SK-MEL-5 (cell line): ENCODE results near the gene GGTLC2. TPM values are rescaled to one million over a fixed set of nuclear protein-coding genes. Genes with fewer than 3 reads are reported as not detected.
A peak's percentile ranks its signal among the peaks of the same experiment; 100 is the strongest.

ENCODE experiments used
- DNase-seq: peaks from one replicate; pipeline ENCODE4 v3.0.0-alpha.2; 2016; ENCODE audit warnings: low read depth, low spot score
- in situ Hi-C: cut with HindIII; loops from 2 replicates; pipeline ENCODE4 v1.10.0; 2016; ENCODE audit warnings: low sequenced_read_pairs, high pct_unique_total_duplicates, low pct_unique_long_range_greater_than_20kb
- total RNA-seq: library from RNA; depleted of rRNA; stranded (reverse); fragments of >200 nt; shearing (Covaris generic); gene quantifications from 2 replicates; pipeline ENCODE4 v1.2.3, GENCODE V29; 2014

GGTLC2 gene
- total RNA-seq, 1 experiment from 2014 or later, result not detected

DNA sequence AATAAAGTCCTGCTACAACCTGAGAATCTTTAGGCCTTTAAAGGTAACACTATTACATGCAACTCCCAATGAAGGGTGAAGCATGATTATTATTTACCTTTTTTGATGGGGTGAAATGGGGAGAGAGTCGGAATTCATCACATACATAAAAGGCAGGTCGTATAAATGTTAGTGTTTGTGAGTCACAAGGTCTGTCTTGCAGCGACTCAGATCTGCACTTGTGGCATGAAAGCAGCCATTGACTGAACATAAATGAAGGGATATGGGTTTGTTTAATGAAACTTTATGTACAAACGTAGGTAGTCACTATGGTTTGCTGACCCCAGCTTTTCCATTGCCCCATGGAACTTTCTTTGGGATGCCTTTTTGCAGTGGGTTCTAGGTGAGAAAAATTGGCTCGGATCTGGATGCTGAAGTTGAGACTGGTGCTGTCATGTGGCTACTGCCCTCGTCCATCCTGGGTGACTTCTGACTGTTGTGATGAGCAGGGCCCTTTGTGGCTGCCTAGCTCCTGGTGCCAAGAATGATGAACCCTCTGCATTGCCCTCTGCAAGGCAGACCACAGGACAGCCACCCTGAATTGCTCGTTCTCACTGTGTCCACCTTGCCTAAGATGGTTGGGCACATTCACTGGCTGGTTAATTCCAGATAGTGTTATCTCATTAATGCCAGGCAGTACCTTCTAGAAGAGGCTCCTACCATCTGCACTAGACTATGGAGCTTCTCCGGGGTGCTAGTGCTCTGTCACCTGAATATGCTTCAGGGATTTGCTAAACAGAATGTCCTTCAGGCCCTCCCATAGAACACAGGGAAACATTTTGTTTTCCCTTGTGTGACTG lies 11.3 kb downstream of the GGTLC2 start:
- in situ Hi-C loops, result no loop called here
- DNase-seq, result no peak

- in situ Hi-C loops, result no loop called here
- no peak for DNase-seq
Observed at GRCh38 chr22:22657712-22658111, 13.3 kb downstream of the GGTLC2 start.

DNA sequence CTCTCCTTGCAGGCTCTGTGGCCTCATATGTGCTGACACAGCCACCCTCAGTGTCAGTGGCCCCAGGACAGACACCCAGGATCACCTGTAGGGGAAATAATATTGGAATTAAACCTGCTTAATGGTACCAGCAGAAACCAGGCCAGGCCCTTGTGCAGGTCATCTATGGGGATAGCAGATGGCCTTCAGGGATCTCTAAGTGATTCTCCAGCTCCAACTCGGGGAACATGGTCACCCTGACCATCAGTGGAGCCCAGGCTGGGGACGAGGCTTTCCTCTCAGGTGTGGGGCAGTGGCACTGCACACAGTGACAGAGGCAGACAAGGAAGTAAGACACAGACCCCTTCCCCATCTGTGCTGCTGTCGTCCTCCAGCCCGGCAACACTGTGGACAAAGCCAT lies 16.9 kb downstream of the GGTLC2 start:
- in situ Hi-C loops, result no loop called here

DNA sequence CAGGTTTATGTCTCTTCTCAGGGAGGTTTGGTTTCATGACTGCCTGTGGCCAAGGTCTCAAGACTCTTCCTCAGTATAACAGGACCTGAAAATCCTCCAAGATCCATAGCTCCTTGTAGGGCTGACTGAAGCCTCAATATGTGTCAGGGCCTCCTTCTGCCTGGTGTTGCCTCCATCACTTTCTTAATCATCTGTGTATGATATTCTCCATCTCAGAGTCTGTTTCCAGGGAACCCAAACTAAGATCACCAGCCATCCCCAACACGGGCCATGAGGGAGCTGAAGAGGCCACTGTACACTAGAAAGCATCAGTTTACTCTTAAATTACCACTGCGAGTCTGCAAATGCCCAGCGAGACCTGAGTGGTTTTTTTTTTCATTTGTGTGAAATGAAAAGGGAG lies 17.7 kb downstream of the GGTLC2 start:
- DNase-seq, result no peak
- in situ Hi-C loops, result no loop called here

More for the DNA sequence above, 16.9 kb downstream of the GGTLC2 start:
- no peak for DNase-seq

DNA sequence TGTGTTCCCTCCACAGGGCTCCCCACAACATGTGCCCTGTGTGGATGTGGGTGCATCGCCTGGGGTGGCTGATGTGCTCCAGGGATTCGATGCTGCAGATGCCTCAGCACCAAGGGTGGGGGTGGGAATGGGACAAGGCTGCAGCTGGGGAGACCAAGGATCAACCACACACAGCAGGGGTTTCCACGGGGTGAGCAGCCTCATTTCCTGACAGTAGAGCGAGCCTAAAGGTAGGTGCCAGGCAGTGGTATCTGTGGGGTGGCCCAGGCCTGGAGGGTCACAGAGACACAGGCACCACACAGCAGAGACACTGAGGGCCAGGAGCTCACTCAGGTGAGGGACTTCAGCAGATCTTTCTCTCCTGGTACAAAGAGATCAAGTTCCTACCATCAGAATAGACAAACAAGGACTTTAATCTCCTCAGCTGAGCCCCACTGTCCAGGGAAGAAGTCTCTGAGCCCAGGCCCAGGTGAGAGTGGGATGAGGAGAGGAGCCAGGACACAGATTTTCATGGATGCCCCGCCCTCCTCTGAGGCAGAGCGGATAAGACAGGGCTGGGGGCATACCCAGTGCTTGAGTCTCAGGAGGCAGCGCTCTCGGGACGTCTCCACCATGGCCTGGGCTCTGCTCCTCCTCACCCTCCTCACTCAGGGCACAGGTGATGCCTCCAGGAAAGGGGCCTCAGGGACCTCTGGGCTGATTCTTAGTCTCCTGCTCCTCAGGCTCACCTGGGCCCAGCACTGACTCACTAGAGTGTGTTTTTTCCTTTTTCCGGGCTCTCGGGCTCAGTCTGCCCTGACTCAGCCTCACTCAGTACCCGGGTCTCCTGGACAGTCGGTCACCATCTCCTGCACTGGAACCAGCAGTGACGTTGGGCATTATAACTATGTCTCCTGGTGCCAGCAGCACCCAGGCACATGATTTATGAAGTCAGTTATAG lies 19.7 kb downstream of the GGTLC2 start:
- no peak for DNase-seq
- in situ Hi-C loops, result no loop called here

DNA sequence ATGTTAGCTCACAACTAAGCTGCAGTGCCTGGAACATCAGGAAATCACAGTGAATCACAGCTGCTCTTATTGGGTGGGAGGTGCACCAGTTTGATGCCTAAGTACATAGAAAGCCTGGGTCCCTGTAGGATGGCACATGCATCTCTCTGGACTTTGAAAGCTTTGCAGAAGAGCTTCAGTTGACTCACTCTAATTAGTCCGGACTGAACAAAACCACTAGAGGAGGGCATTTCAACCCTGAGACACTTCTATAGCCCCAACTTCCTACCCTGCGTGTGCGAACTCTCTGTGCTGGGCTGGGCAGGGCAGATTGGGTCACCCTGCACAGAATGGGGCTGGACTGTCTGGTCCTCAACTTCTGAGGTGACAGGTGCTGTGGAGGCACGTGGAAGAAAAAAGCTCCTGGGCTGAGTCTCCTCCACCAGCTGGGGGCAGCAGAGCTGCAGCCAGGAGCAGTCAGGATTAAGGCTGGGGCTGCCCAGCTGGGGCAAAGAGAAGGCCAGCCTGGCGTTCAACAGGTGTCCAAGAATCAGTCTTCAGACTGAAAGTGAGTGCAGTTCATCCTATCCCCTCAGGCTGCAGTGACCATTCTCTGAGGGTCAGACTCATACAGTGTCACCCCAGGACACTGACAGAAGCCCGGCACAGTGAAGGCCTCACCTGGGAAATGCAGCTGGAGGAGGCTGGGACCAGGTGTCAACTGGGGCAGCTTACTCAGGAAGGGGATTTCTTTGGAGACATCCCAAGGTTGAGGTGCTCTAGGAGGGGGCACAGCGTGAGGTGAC lies 22.1 kb downstream of the GGTLC2 start:
- in situ Hi-C loops, result no loop called here
- DNase-seq, result peak; percentile 68

GRCh38 chr22:22667966-22668880 lies 23.8 kb downstream of the GGTLC2 start:
- in situ Hi-C loops, result no loop called here

GRCh38 chr22:22669093-22669492 lies 24.7 kb downstream of the GGTLC2 start:
- in situ Hi-C loops, result no loop called here
- DNase-seq, result no peak

More at GRCh38 chr22:22667966-22668880, 23.8 kb downstream of the GGTLC2 start:
- DNase-seq, result no peak

DNA sequence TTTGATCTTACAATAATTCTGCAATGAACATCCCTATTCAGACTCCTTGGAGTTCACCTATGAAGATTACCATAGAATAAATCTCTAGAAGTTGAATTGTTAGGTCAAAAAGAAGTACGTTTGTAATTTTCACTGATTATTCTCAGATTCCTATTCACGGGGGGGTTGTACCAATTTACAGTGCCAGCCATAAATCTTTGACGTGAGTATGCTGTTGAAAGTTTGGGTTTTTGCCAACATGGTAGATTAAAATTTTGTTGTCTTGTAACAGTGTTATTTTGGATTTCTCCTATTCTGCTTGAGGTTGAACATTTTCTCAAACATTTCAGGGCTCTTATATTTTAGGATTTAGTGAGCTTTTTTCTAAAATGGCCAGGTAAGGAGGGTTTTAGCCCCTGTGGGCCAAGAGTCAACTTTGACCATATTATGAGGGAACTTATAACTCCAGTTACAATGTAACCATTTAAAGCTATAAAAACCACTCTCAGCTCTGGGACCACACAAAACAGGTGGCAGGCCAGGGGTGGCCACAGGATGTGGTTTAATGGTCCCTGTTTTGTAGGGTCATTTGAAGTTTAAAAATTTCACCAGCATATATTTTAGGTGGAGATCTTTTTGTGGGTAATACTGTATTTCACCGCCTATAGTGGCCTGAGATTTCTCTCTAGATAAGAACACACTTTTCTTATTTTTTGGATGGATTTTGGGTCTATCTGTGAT lies 25.8 kb downstream of the GGTLC2 start:
- in situ Hi-C loops, result no loop called here
- no peak for DNase-seq

GRCh38 chr22:22671506-22671905 lies 27.1 kb downstream of the GGTLC2 start:
- in situ Hi-C loops, result no loop called here
- no peak for DNase-seq

DNA sequence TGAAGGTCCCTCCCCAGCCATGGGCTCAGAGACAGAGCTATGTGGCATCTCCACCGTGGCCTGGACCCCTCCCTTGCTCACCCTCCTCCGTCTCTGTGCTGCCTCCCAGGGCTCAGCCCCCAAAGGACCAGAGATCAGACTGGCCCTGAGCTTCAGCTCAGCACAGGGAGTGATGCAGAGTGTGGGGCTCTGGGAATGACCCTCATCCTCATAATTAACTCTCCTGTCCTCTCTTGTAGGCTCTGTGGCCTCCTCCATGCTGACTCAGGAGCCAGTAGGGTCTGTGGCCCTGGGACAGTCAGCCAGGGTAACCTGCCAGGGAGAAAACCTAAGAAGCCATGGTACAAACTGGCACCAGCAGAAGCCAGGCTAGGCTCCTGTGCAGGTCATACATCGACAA lies 28.7 kb downstream of the GGTLC2 start:
- in situ Hi-C loops, result no loop called here
- no peak for DNase-seq

- in situ Hi-C loops, result no loop called here
- DNase-seq, result no peak
Observed at GRCh38 chr22:22673628-22674027, 29.2 kb downstream of the GGTLC2 start.

DNA sequence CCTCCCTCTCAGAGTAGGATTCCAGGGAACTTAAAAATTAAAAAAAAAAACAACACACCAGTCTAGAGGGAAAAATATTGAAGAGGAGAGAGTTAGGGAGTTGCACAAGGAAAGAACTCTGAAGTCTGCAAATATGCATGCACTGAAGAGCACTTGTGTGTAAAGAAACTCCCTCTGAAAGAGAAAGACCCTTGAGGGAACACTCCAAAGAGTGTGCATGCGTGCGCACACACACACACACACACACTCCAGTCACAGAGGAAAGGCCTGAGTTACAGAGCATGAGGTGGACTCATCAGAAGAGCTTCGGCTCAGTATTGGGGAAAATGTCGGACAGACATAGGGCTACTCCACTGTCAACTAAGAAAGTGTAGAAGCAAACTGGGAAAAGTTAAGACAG lies 30.1 kb downstream of the GGTLC2 start:
- in situ Hi-C loops, result no loop called here
- DNase-seq, result no peak

GRCh38 chr22:22678970-22679369 lies 34.6 kb downstream of the GGTLC2 start:
- in situ Hi-C loops, result no loop called here
- DNase-seq, result no peak

DNA sequence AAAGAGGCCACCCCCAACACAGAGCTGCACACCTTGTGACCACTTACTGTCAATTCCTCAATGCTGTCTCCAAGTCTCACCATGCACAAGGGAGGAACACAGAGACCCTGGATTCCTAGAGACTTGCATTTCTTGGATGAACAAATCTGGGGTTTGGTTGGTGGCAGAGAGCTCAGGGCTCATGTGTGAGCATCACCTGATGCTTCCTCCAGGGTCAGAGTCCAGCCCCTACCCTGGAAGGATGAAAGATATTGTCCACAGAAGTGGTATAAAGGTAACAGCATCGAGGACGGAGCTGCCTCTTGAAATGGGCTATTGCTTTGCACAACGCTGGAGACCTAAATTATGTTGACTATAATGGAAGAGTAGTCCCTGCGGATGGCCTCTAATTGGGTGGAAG lies 36.0 kb downstream of the GGTLC2 start:
- in situ Hi-C loops, result no loop called here
- DNase-seq, result no peak

DNA sequence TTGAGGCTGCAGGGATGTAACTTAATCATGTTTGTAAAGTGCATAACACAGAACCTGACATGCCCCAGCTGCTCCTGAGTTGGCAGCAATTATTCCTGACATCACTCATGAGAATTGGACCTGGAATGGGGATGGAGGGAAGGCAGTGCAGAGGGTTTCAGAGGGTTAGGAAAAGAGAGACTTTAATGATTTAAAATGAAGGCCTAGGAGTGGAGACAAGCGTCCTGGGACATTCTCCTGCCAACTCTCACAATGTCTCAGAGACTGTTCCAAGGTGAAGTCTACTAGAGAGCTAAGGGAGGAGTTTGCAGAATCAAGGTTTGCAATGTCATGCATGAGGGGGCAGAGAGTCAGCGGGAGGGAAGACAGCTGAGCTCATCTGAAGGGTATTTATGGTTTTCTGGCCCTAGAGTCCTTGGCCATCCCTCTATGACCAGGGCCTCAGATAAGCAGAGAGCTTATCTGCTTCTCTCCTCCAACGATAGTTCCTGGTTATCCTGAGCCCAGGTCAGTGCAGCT lies 36.9 kb downstream of the GGTLC2 start:
- no peak for DNase-seq

More for the DNA sequence above, 36.9 kb downstream of the GGTLC2 start:
- in situ Hi-C loops, result no loop called here
